IPS-NIHi7 (cell line): ENCODE results near the gene ATF2.

Source experiments
- DNase-seq: peaks from one replicate; pipeline ENCODE4 v3.0.0; 2012; ENCODE audit warnings: mixed read lengths; ENCODE audit errors: extremely low spot score

Gene ATF2, protein sequence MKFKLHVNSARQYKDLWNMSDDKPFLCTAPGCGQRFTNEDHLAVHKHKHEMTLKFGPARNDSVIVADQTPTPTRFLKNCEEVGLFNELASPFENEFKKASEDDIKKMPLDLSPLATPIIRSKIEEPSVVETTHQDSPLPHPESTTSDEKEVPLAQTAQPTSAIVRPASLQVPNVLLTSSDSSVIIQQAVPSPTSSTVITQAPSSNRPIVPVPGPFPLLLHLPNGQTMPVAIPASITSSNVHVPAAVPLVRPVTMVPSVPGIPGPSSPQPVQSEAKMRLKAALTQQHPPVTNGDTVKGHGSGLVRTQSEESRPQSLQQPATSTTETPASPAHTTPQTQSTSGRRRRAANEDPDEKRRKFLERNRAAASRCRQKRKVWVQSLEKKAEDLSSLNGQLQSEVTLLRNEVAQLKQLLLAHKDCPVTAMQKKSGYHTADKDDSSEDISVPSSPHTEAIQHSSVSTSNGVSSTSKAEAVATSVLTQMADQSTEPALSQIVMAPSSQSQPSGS

GRCh38 chr2:175167792-175168563 is at the start of gene ATF2:
Gene ATF2 (minus strand): TSS chr2:175168203. CDS start chr2:175136443, 31,760 bp downstream.
- DNase-seq = peak; percentile 97

DNA sequence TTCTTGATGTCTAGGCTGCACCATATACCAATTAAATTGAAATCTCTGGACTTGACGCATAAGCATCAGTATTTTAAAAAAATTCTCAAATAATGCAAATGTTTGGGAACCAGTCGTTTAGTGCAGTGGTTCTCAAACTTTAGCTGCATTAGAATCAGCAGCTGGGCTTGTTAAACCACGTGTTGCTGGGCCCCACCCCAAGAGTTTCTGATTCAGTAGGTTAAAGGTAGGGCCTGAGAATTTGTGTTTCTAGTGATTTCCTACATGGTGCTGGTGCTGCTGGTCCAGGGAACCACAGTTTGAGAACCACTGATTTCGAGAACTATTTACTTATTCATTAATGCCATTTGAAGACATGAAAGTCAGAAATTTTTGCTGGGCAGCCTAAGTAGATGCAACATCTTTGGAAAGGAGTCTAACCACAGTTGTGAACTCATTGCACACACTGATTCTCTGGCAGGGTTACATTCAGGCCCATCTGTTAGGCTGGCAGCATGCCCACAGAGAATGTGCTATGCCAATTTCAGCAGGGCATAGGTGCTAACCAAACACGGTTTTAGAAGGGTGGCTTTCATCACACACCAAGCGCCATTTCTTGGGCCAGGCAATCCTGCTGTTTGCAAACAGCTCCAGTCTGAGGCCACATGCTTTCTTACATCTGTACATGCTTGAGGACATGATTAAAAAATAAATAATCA is 39.9 kb upstream of the ATF2 start:
- no peak for DNase-seq

GRCh38 chr2:175206866-175207265 is 38.9 kb upstream of the ATF2 start:
- DNase-seq = no peak

- no peak for DNase-seq
Observed at GRCh38 chr2:175205523-175205922, 37.5 kb upstream of the ATF2 start.

DNA sequence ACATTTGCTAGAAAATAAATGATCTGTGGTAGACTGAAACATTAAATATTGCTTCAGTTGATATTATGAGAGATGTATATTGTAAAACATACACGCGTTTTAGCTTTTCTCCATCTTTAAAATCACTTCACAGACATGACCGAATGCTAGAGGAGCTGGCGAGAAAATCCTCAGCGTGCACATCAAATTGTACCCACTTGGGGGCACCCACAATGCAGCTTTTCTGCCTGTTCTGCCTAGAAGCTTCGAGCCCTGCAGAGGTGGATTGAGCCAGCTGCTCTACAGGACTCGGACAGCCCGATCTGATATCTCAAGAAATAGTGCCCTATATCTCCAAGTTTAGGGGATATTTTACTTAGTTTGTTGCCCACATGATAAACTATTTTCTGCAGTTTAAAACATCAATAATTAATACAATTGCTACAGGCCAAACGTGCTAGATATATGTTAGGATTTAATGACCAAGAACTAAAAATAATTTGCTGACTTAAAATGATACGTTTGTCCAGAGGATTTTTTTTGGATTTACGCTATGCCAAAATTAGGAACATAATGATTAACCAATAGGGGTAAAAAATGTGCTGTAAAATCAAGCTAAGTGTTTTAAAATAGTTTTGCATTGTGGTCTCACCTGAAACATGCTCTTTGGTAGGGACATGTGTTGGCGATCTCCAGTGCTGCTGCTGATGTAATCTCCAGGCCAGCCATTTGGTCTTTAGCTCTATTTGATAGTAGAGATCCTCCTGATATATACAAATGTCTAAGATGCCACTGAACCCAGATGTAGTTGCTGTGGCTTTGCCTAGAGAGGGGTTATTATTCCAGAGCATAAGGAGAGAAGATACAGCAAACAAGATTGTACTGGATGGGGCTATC is 35.9 kb upstream of the ATF2 start:
- DNase-seq = peak; percentile 73

GRCh38 chr2:175195012-175195411 is 27.0 kb upstream of the ATF2 start:
- no peak for DNase-seq

GRCh38 chr2:175188761-175189160 is 20.8 kb upstream of the ATF2 start:
- DNase-seq = no peak

GRCh38 chr2:175187378-175187777 is 19.4 kb upstream of the ATF2 start:
- peak; percentile 40 for DNase-seq

GRCh38 chr2:175183674-175184073 is 15.7 kb upstream of the ATF2 start:
- no peak for DNase-seq

- no peak for DNase-seq
Observed at GRCh38 chr2:175181877-175182308, 13.9 kb upstream of the ATF2 start.

DNA sequence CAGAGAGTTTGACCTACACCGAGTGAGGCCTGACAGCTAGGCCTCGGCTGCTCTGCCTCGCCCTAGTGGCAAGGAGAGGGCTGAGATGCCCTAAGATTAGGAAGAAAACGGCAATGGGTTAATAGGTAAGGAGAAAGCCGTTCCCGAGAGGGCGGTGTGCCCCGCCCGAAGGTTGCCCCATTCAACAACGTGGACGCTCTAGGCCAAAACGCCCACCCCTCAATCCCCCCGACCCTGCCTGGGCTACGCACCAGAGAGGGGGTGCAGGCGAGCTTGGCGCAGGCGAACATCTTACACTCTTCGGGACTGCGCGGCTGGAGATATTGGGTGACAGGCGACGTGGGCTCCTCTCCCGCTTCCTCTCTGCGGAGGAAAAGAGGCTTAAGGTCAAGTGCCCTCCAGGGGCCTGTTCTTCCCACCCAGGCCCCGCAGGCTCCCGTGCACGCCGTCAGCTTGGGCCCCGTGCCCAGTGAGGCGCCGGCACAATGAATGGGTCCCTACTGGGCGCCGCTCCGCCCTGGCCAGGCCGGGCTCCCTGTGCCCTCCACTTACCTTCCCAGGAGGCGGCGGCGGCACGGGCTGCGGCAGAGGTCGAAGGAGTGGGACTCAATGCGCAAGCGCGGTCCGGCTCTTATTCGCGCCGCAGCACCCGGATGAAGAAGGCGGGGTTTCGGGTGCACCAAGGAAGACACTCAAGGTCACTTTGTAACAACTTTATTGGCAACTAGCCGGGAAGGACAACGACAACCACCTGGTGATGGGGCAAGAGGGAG is 13.3 kb upstream of the ATF2 start, which contains the start of gene ATP5MC3:
TSS of gene ATP5MC3 (minus strand) at position 607 of the 773 bp plus-strand sequence. CDS start at position 290, 317 bp downstream.
- peak; percentile 97 for DNase-seq

DNA sequence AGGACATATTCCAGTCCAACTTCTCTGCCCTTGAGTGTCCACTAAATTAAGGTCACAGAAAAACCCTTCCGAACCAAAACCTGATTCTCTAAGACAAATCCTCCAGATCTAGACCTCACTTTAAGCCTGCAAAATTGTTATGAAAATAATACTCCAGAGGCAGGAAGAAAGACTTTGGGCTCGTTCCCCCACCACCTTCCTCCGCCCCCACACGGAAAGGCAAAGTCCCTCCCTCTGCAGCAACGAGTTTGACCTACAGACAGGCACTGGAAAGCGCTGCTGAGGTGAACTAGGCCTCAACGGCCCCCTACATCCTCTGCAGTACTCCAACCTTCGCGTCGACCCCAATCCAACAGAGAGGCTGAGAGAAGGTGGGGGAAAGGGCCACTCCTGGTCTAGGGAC is 12.7 kb upstream of the ATF2 start:
- DNase-seq = peak; percentile 46

GRCh38 chr2:175176624-175177023 is 8.6 kb upstream of the ATF2 start:
- no peak for DNase-seq

DNA sequence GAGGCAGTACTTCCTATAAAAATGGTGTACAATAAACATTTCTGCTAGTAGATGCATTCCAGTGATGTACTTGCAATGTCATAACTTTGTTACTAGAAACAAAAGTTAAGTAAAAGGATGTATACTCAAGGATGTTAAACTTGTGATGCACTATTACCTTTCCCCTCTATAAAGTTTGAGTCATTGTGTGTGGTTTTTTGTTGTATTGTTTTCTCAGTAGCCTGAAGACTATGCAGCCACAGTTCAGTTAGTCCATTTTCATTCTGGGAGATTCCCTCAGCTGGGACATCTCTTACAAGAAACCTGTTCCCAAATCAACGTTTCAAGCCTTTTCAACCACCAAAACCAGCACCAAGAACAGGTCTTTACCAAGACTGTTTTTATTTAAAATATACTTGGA is 7.9 kb upstream of the ATF2 start:
- no peak for DNase-seq

DNA sequence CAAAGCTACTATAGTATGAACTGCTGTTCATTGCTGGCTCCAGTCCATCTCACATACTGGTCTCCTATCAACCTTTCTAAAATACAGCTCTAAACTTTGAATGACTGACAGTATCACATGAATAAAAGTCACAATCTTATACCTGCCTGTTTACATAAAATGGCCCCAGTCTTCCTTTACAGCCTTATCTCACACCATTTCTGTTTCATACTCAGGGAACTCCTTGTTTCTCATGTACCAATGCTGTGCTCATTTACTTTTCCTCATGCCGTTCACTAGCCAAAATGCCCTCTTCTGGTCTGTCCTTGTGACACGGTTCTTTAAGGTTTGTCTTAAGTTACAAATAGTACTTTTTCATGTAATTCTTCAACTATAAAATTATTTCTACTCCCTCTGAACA is 7.3 kb upstream of the ATF2 start:
- DNase-seq = no peak

DNA sequence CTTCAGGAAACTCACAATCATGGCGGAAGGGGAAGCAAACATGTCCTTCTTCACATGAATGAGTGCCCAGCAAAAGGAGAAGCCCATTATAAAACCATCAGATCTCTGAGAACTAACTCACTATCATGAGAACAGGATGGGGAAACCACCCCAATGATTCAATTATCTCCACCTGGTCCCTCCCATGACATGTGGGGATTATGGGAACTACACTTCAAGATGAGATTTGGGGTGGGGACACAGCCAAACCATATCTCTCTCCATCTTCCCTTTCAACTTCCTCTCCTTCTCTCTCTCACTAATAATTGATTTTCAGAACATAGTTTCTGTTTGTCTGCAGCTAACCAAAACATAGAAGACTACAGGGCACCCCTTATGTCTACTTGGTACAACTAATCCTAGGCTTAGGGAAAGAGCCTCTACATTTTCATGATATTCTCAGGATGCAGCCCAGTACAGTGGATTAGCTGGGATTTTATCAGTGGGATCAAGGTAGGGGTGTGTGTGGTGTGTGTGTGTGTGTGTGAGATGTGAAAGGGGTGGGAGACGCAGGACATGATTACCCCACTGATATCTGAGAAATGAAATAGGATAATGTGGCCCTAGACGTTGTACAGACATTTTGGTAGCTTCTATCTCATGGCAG is 2.8 kb upstream of the ATF2 start:
- DNase-seq = no peak

GRCh38 chr2:175169191-175169590 is 1.2 kb upstream of the ATF2 start:
- DNase-seq = no peak

GRCh38 chr2:175168564-175168945 is 552 bp upstream of the ATF2 start:
- no peak for DNase-seq

- DNase-seq = peak; percentile 49
Observed at GRCh38 chr2:175167076-175167791, 769 bp downstream of the ATF2 start.
